ENCODE data around the gene ZMPSTE24. TPM values are rescaled to one million over a fixed set of nuclear protein-coding genes. Genes with fewer than 3 reads are reported as not detected.
"Not testable (repeated sequence)": the region's sequence is repeated elsewhere in the genome, so short reads cannot be mapped to it uniquely, and the experiment has no call there.

ZMPSTE24 gene
- total RNA-seq, 2 donors from 2014 or later, result 33.7 to 42.0 TPM

DNA sequence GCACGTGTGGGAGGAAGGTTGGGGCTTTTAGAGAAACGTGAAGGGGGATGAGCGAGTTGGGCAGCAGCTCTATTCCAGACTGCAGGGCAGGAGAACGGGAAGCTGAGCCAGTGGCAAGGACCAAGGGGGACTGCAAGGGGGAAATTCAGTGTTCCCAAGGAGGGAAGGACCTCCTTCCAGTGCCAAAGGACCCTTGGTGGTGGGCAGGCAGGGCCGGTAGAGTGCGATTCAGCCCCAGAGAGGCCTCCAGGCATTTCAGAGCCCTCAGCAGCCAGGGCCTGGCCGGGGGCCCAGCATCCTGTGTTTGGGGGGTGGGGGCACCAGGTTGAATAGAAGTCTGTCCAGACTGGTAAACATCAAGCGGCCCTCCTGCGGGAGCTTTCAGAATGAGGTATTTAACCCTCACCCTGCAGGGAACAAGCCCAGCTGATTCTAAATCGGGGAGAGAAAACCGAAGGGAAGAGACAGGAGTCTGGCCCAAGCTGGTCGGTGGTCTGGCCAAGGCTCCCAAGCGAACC, 56.7 kb downstream of the ZMPSTE24 start:
- ATAC-seq (no peak), DNase-seq (no peak)
- intact Hi-C loops (cut with DNase I), result loop anchor here in 1 of 2 donors (5.0 kb wide), 1 partner anchor 162 kb away; no protein-coding TSS in a partner anchor

DNA sequence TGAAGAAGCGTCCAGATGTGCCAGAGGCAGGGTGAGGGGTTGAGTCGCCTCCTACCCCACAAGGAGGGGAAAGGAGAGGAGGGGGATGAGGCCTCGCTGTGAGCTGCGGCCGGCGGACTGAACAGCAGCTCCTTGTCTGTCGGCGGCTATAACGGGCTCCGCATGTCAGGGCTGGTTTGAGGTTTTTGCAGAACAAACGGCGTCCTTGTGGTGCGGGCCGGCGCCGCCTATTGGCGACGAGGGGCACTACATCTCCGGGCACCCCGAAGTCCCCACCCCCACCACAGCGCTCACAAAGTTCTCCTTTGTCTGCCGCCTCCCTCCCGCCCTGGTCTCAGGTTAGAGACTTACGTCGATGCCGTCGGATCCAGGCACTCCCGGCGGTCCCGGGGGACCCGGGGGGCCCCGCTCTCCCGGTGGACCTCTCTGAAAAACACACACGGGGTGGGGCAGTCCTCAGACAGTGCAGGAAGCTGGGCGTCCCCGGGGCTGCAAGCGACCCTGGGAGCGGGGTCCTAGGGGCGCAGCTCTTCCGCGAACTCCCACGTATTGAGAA, 57.3 kb downstream of the ZMPSTE24 start:
- DNase-seq (peak; percentile 85), ATAC-seq (peak; percentile 92)
- intact Hi-C loops (cut with DNase I), result loop anchor here in 1 of 2 donors (5.0 kb wide), 1 partner anchor 163 kb away; no protein-coding TSS in a partner anchor

DNA sequence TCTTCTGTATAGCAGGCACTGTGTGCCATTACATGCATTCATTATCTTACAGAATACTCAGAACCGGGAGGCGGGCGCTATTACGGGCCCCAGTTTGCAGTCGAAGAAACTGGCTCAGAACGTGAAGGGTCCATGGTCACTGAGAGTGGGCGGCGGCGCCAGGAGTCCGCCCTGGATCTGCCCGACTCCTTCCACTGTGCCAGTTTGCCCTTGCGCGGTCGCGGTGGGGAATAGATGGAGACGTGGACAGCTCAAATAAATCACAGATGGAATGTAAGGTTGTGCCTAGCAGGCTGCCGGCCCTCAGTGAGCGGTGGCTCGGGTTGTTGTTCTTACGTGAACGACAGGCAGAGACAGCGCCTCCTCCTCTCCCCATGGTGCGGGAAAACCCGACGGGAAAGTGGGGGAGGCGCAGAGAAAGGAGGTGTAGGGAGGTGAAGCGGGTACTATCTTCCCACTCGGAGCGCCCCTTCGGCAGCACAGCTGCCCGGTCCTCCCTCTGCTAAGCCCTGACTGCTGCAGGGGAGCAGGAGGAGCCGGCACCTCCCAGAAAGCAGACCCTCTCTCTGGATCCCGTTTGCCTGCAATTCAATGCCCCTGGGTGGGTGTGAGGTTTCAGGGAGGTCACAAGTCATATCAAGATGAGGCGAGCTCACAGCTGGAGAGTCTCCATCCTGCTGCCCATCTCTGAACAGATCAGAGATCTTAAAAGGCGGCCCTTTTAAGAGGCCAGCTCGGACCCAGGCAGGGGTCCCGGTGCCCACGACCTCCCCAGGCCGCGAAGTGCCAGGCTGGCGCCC, 58.0 kb downstream of the ZMPSTE24 start:
- intact Hi-C loops (cut with DNase I), result loop anchor here in 1 of 2 donors (5.0 kb wide), 1 partner anchor 164 kb away; no protein-coding TSS in a partner anchor
- ATAC-seq (peak; percentile 14 to 27), DNase-seq (no peak)

DNA sequence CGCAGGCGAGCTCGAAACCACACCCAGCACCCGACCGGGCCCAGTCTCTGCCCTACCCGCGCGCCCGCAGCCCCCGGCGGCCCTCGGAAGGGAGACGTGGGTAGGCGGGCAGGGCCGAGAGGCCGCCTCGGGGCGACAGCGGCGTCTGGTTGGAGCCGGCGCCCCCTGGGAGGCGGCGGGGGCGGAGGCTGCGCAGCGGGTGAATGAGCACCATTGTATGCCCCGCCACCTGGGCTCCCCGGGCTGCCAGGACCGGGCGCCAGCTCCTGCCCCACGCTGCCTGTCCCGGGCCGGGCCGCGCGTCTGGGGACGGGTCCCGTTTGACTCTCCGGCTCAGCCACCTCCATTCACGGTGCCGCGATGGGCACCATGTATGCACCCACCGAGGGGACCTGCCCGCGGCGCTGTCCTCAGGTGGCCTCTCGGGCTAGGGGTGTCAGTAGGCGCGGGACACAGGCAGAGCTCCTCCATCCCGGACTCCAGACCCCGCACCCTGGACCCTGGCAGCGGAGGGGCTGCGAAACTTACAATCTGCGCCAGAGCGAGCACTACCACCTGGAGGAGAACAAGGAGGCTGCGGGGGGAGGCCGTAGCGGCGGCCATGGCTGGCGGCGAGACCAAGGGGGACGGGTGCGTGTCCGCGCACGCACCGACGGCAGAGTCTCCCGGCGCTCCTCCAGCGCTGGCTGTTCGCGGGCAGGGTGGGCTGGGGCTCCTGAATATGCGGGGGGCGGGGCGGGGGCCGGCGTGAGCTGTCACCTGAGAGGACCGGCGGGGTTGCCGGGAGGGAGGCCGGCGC, 58.8 kb downstream of the ZMPSTE24 start, which contains the start of gene COL9A2:
Gene COL9A2 (minus strand): TSS at position 692 of the 799 bp plus-strand sequence. CDS start 89 bp downstream, at position 603.
- intact Hi-C loops (cut with DNase I), result loop anchor here in 1 of 2 donors (5.0 kb wide), 1 partner anchor 164 kb away; no protein-coding TSS in a partner anchor
- peak; percentile 45 for DNase-seq

DNA sequence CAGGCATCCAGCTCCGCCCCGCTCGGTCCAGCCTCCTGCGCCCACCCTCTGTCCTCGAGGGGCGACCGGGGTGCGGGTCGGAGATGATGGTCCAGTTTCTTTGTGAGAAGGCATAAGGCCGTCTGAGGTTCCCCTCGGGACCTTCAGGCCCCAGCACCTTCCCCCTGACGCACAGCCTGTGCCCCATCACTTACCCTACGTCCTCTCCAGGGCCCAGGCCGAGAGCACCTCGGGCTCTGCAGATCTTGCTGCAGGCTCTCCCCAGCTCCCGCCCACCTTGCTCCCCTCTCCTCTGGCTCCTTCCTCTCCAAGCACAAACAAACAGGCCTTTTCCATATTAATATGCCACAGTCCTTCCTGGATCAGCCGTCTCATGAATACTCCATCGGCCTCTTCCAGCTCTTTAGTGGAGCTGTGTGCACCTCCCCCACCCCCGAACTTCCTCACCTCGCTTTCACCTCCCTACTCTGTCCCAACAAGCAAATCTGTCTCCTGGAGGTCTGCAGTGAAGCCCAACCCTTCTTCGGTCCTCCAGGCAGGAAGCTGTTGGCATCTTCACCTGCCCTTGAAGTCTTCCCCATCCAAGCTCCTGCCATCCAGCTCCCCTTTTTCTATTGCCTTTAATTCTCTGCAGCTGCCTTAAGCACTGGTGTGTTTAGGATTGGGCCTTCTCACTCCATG, 59.5 kb downstream of the ZMPSTE24 start:
- DNase-seq, result no peak
- intact Hi-C loops (cut with DNase I), result loop anchor here in 1 of 2 donors (5.0 kb wide), 1 partner anchor 165 kb away; no protein-coding TSS in a partner anchor

More for the DNA sequence above, 58.8 kb downstream of the ZMPSTE24 start, which contains the start of gene COL9A2:
- peak; percentile 42 to 46 for ATAC-seq

DNA sequence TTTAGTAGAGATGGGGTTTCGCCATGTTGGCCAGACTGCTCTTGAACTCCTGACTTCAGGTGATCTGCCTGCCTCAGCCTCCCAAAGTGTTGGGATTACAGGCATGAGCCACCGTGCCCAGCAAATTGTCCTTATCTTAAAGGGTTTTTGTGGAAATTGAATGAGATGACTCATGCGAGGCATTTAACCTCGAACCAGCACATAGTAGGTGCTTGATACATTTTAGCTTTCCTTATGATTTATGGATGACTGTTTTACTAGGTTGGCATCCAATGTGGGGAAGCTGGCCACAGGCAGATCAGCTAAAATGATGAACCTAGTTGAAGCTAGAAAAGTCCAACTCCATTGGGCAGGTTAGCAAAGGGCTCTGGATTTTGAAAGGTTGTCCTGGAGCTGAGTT, 60.4 kb downstream of the ZMPSTE24 start:
- DNase-seq, result no peak
- intact Hi-C loops (cut with DNase I), result loop anchor here in 1 of 2 donors (5.0 kb wide), 1 partner anchor 166 kb away; no protein-coding TSS in a partner anchor
- no peak for ATAC-seq

More for the DNA sequence above, 59.5 kb downstream of the ZMPSTE24 start:
- no peak for ATAC-seq

DNA sequence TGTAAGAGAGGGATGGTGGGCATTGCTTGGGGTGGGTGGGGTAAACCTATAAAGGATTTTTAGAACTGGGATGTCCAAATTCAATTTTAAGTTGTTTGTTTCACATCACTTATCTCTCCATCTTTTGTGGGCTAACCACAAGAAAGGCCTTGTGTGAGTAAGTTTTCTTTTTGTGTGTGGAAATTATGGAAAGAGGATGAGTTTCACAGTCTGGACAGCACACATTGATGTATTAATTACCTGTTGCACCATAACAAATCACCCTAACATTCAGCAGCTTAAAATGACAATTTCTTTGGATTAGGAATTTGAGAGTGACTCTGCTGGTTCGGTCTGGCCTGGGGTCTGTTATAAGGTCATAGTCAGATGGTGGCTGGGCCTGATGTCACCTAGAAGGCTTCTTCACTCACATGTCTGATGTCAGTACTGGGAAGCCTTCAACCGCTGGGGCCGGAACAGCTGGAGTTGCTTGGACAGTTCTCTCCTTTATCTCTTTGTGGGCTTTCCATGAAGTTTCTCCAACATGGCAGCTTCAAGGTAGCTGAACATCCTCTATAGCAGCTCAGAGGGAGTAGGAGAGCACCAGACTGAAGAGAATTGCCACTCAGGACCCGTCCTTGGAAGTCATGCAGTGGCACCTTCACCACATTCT, 61.1 kb downstream of the ZMPSTE24 start:
- intact Hi-C loops (cut with DNase I), result loop anchor here in 1 of 2 donors (5.0 kb wide), 1 partner anchor 167 kb away; no protein-coding TSS in a partner anchor
- no peak for ATAC-seq
- no peak for DNase-seq

DNA sequence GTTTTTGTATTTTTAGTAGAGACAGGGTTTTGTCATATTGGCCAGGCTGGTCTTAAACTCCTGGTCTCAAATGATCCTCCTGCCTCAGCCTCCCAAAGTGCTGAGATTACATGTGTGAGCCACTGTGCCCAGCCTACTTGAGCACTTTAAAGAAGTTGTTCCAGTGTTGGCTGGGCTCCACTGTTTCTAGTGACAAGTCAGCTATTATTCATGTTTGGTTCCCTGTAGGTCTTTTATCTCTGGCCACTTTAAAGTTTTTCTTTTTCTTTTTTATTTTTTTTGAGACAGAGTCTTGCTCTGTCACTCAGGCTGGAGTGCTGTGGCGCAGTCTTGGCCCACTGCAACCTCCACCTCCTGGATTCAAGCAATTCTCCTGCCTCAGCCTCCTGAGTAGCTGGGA, 73.4 kb downstream of the ZMPSTE24 start:
- ATAC-seq; intact Hi-C loops (cut with DNase I); DNase-seq: not testable (repeated sequence)

DNA sequence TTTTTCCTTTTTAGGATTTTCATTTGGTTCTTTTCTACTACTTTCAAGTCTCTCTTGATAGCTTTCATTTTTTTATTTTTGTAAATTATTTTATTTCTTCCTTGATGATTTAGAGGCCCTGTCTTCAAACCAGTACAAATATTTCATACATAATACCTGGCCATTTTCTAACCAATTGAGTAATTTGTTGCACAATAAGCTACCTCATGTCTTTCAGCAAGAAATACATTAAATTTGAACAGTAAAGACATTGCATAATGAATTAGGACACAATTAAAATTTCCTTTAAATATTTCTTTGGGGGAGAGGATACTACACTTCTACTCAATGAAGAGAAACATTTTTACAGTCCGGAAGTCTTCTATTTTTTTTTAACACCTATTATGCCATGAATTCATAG, 74.7 kb downstream of the ZMPSTE24 start:
- intact Hi-C loops (cut with DNase I), result no loop called here
- ATAC-seq (no peak), DNase-seq (no peak)

DNA sequence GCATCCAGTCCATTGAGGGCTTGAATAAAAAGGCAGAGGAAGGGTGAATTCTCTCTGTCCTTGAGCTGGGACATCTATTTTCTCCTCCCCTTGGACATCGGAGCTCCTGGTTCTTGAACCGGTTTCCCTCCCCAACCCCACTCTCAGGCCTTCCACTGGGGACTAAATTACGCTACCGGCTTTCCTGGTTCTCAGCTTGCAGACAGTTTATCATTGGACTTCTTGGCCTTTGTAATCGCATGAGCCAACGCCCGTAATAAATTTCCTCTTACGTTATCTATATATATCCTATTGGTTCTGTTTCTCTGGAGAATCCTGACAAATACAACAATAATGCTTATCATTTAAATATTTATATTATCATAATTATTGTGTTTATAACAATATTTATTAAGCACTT, 79.4 kb downstream of the ZMPSTE24 start:
- intact Hi-C loops (cut with DNase I), result no loop called here
- no peak for ATAC-seq
- DNase-seq, result no peak

DNA sequence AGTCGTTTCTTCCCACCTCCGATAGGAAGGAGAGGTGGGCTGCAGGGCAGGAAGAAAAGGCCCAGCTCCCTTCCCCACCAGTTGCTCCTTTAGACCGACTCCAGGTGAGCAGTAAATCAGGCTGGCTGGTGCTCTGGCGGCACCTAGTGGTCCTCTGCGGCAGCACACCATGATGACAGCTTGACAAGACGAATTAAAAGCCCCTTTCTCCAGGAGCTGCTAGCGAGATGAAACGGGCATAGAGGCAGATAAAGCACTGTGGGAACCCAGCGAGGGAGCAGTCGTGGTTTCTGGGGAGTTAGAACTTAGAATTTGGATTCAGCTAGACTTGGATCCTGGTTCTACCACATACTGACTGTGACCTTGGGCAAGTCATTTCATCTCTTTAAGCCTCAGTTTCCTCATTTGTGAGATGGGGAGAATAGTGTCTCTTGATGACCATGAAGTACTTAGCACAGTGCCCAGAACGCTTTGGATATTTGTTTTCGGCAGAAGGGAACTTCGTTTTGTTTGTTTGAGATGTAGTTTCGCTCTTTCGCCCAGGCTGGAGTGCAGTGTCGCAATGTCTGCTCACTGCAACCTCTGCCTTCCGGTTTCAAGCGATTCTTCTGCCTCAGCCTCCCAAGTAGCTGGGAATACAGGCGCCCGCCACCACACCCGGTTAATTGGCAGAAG, 80.8 kb downstream of the ZMPSTE24 start:
- ATAC-seq (peak; percentile 86 to 89), DNase-seq (peak; percentile 73)
- intact Hi-C loops (cut with DNase I), result loop anchor here in 1 of 2 donors (2.0 kb wide), 1 partner anchor 186 kb away; no protein-coding TSS in a partner anchor

DNA sequence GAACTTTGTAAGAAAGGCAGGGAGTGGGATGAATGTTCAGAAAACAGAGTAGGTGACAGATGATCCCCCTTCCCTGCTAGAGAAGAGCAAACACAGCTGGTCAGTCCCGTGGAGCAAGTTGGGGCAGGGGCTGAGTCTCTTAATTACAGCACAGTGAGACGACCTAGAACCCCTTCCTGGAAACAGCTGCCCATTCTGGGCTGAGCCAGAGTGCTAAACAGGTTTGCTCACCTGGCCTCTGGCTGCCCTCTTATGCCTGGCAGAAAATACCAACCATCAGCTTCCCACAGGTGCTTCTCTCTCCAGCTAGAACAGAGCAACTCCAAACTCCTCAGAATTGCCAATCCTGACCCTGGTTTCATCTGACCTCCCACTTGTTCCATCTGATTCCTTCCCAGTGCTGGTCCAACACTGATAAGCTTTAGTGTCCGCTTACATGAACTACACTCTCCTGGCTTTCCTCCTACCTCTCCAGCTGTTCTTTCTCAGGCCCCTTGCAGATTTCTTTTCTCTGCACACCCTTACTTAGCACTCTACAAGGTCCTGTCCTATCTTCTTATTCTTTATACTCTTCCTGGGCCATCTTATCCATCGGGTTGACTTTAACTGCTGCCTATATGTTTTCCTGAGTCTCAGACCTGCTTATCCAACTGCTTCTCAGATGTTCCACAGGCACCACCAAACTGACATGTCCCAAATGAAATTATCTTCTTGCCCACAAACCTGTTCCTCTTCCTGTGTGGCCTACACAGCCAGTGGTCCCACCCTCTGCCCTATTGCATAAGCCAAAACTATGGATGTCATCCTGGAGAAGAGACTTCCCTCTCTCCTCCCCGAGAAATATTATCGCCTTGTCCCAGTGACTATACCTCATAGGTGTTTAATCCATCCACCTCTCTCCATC, 81.6 kb downstream of the ZMPSTE24 start:
- DNase-seq (no peak), ATAC-seq (peak in 1 of 2 donors; percentile 35)
- intact Hi-C loops (cut with DNase I), result loop anchor here (2.0 to 5.0 kb wide), 2 partner anchors 187 to 197 kb away; no protein-coding TSS in a partner anchor

DNA sequence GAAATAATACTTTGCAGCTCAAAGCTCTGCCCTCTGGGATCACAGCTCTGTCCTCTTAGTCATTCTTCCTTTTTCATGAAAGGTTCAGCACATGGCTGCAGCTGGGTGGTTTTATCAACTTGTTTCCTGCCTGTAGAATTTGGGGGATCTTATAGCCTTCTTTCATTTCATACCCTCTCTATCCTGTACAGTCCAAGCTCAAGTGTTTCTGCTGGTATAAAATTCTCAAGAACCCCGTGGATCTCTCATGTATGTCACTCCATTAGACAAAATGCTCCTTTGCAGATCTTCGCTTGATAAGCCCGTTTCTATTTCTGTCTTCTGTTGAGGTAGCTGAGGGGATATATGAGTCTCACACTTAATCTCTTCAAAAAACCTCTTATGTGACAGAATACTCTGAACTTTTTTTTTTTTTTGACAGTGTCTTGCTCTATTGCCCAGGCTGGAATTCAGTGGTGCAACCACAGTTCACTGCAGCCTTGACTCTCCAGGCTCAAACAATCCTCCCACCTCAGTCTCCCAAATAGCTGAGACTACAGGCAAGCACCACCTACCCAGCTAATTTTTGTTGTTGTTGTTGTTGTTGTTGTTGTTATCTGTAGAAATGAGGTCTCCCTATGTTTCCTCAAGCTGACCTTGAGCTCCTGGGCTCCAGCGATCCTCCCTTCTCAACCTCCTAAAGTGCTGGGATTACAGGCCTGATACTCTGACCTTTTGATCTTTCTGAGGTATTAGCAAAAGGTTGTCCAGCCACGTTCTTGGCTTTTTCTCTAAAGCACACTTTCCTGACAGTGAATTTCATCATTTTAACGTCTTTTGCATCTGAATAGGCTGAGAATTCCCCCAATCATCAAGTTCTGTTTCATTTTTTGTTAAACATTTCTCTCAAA, 83.7 kb downstream of the ZMPSTE24 start:
- no peak for DNase-seq
- no peak for ATAC-seq
- intact Hi-C loops (cut with DNase I), result loop anchor here in 1 of 2 donors (5.0 kb wide), 1 partner anchor 199 kb away; no protein-coding TSS in a partner anchor

DNA sequence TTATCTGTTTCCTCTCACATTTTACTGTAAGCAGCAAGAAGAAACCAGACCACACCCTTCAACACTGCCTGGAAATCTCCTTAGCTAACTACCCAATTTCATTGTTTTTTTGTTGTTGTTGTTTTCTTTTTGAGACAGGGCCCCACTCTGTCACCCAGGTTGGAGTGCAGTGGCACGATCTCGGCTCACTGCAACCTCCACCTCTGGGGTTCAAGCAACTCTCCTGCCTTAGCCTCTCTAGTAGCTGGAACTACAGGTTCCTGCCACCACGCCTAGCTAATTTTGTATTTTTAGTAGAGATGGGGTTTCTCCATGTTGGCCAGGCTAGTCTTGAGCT, 84.3 kb downstream of the ZMPSTE24 start:
- DNase-seq, ATAC-seq: not testable (repeated sequence)
- intact Hi-C loops (cut with DNase I), result loop anchor here in 1 of 2 donors (5.0 kb wide), 1 partner anchor 200 kb away; no protein-coding TSS in a partner anchor
